Chondrocyte (in vitro differentiated cells): ENCODE results near the gene SULT2B1. TPM values are rescaled to one million over a fixed set of nuclear protein-coding genes. Genes with fewer than 3 reads are reported as not detected.
A peak's percentile ranks its signal among the peaks of the same experiment; 100 is the strongest.

Experiments
- DNase-seq: peaks from one replicate; pipeline ENCODE4 v3.0.0; 2021; ENCODE audit warnings: mixed read lengths, low spot score
- H3K27ac Mint-ChIP-seq: one replicate; pipeline ENCODE4 v1.8.0; 2021; ENCODE audit warnings: mild to moderate bottlenecking, moderate library complexity, mixed read lengths; ENCODE audit not compliant: unreplicated experiment
- H3K27me3 Mint-ChIP-seq: 2 replicates; pipeline ENCODE4 v1.8.0; 2021; ENCODE audit warnings: low read depth, mixed read lengths
- H3K36me3 Mint-ChIP-seq: 2 replicates; pipeline ENCODE4 v1.8.0; 2021; ENCODE audit warnings: low read depth, mixed read lengths
- H3K4me1 Mint-ChIP-seq: 2 replicates; pipeline ENCODE4 v1.8.0; 2021; ENCODE audit warnings: low read depth, mild to moderate bottlenecking, mixed read lengths
- H3K4me3 Mint-ChIP-seq: one replicate; pipeline ENCODE4 v1.8.0; 2021; ENCODE audit warnings: mild to moderate bottlenecking, moderate library complexity, mixed read lengths; ENCODE audit not compliant: unreplicated experiment
- H3K9me3 Mint-ChIP-seq: 2 replicates; pipeline ENCODE4 v1.8.0; 2021; ENCODE audit warnings: low read depth, mixed read lengths
- CTCF ChIP-seq: fragments of 200-600 bp; sonication (generic); IDR thresholded peaks from 2 replicates; pipeline ENCODE4 v1.5.0; 2021; ENCODE audit warnings: antibody characterized with exemption, mild to moderate bottlenecking, moderate library complexity
- total RNA-seq: library from RNA; stranded (reverse); gene quantifications from 3 replicates; pipeline ENCODE4 v1.2.1, GENCODE V29; 2021

SULT2B1 gene
- total RNA-seq, 1 donor from 2014 or later, result 0.22 TPM

DNA sequence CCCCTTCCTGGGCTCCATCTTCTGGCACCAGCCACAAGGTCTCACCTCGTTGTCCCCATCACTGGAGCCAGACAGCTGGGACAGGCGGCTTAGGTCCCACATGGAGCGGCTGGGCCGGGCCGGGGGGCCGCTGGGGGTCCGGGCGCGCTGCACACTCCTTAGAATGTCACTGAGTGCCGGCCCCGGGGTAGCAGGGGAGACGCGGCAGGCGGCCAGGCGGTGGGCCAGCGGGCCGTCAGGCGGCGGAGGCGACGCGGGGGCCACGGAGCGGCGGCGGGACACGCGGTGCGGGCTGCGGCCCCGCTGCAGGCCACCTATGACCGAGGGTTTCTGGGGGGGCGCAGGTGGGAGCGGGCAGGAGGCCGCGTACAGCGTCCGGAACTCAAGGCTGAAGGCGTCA is 51.5 kb downstream of the SULT2B1 start:
- TF ChIP-seq CTCF, result no peak
- Mint-ChIP-seq H3K4me1 (no peaks in the 10 kb centered on the region), H3K36me3 (no peaks in the 10 kb centered on the region), H3K27me3 (peaks cover 3% of the 10 kb centered on the region), H3K4me3 (no peak overlapping the region), H3K27ac (no peak overlapping the region), H3K9me3 (no peaks in the 10 kb centered on the region)
- no peak for DNase-seq

- H3K27ac Mint-ChIP-seq, result no peak overlapping the region
- H3K27me3 Mint-ChIP-seq, result no peaks in the 10 kb centered on the region
- DNase-seq, result no peak
- H3K36me3 Mint-ChIP-seq, result no peaks in the 10 kb centered on the region
- no peaks in the 10 kb centered on the region for H3K4me1 Mint-ChIP-seq
- TF ChIP-seq CTCF, result no peak
- no peaks in the 10 kb centered on the region for H3K9me3 Mint-ChIP-seq
- no peak overlapping the region for H3K4me3 Mint-ChIP-seq
Observed at GRCh38 chr19:48603850-48604249, 51.9 kb downstream of the SULT2B1 start.

GRCh38 chr19:48606463-48607358 is 54.7 kb downstream of the SULT2B1 start, which contains the start of gene SPACA4:
TSS of gene SPACA4 (plus strand) at chr19:48606742. CDS start at chr19:48606979, 237 bp downstream.
- Mint-ChIP-seq H3K27ac (no peak within 1 kb of the TSS), H3K4me3 (no peak within 1 kb of the TSS), H3K27me3 (no peaks in the 10 kb centered on the region), H3K9me3 (no peaks in the 10 kb centered on the region), H3K4me1 (no peaks in the 10 kb centered on the region), H3K36me3 (no peaks in the 10 kb centered on the region)
- DNase-seq, result no peak
- no peak for TF ChIP-seq CTCF

DNA sequence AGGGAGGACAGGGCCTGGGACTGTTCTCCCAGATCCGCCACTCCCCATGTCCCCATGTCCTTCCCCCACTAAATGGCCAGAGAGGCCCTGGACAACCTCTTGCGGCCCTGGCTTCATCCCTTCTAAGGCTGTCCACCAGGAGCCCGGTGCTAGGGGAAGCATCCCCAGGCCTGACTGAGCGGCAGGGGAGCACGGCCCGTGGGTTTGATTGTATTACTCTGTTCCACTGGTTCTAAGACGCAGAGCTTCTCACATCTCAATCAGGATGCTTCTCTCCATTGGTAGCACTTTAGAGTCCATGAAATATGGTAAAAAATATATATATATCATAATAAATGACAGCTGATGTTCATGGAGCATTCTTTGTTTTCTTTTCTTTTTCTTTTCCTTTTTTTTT is 55.4 kb downstream of the SULT2B1 start:
- TF ChIP-seq CTCF, result no peak
- H3K4me3 Mint-ChIP-seq, result no peak overlapping the region
- DNase-seq, result no peak
- H3K4me1 Mint-ChIP-seq, result no peaks in the 10 kb centered on the region
- no peaks in the 10 kb centered on the region for H3K36me3 Mint-ChIP-seq
- H3K27ac Mint-ChIP-seq, result no peak overlapping the region
- H3K9me3 Mint-ChIP-seq, result no peaks in the 10 kb centered on the region
- H3K27me3 Mint-ChIP-seq, result no peaks in the 10 kb centered on the region

GRCh38 chr19:48608798-48609263 is 56.9 kb downstream of the SULT2B1 start:
- H3K4me3 Mint-ChIP-seq, result no peak overlapping the region
- no peaks in the 10 kb centered on the region for H3K27me3 Mint-ChIP-seq
- no peak overlapping the region for H3K27ac Mint-ChIP-seq

More at GRCh38 chr19:48608798-48609263, 56.9 kb downstream of the SULT2B1 start:
- TF ChIP-seq CTCF, result peak; percentile 72
- H3K36me3 Mint-ChIP-seq, result no peaks in the 10 kb centered on the region
- no peak for DNase-seq
- H3K4me1 Mint-ChIP-seq, result no peaks in the 10 kb centered on the region
- H3K9me3 Mint-ChIP-seq, result no peaks in the 10 kb centered on the region
